H1 (cell line): ENCODE data around the gene MYL2.

Experiments used
- CEBPB ChIP-seq: IDR thresholded peaks from 2 replicates; pipeline ENCODE4 v1.6.1; 2012; ENCODE audit warnings: low read depth, low read length
- EGR1 ChIP-seq: IDR thresholded peaks from 2 replicates; pipeline ENCODE4 v1.6.1; 2011; ENCODE audit warnings: low read depth, low read length, borderline replicate concordance
- EZH2 ChIP-seq: fragments of 200-600 bp; sonication (generic); IDR thresholded peaks from 2 replicates; pipeline ENCODE4 v1.7.1; 2012; ENCODE audit warnings: low read depth, mild to moderate bottlenecking, moderate library complexity, low read length, inconsistent platforms; ENCODE audit not compliant: severe bottlenecking
- GABPA ChIP-seq: IDR thresholded peaks from 2 replicates; pipeline ENCODE4 v1.6.1; 2011; ENCODE audit warnings: mild to moderate bottlenecking, low read length, moderate library complexity, borderline replicate concordance; ENCODE audit not compliant: insufficient read depth
- HDAC2 ChIP-seq, 2 experiments: fragments of 300-600 bp in 1 of 2; sonication (generic) in 1 of 2; IDR thresholded peaks; 2 replicates each; pipeline ENCODE4 v1.6.1; 2011 to 2012; ENCODE audit warnings: low read depth in 2 of 2, low read length in 2 of 2, mild to moderate bottlenecking in 2 of 2, moderate library complexity in 2 of 2, borderline replicate concordance in 1 of 2, inconsistent platforms in 1 of 2
- JUND ChIP-seq: IDR thresholded peaks from 2 replicates; pipeline ENCODE4 v1.6.1; 2011; ENCODE audit warnings: mild to moderate bottlenecking, improper control_type of control experiment, low read length
- POLR2A ChIP-seq, 2 experiments: IDR thresholded peaks; 1 replicate in 1 of 2; 2 replicates in 1 of 2; pipeline ENCODE4 v1.6.1; 2011; ENCODE audit warnings: low read depth in 2 of 2, low read length in 2 of 2, mild to moderate bottlenecking in 2 of 2; ENCODE audit errors: control extremely low read depth in 1 of 2
- RAD21 ChIP-seq, 2 experiments: IDR thresholded peaks in 1 of 2; conservative IDR thresholded peaks in 1 of 2; 2 replicates each; pipeline ENCODE4 v1.6.1; 2011; ENCODE audit warnings: low read depth in 2 of 2, low read length in 2 of 2, improper control_type of control experiment in 1 of 2, inconsistent platforms in 1 of 2, mild to moderate bottlenecking in 1 of 2, moderate library complexity in 1 of 2
- SIN3A ChIP-seq, 2 experiments: IDR thresholded peaks in 1 of 2; conservative IDR thresholded peaks in 1 of 2; 2 replicates each; pipeline ENCODE4 v1.6.1; 2011 to 2012; ENCODE audit warnings: low read length in 2 of 2, improper control_type of control experiment in 1 of 2, low read depth in 1 of 2, mild to moderate bottlenecking in 1 of 2
- SP1 ChIP-seq: IDR thresholded peaks from 2 replicates; pipeline ENCODE4 v1.6.1; 2011; ENCODE audit warnings: low read depth, low read length
- TAF1 ChIP-seq: IDR thresholded peaks from 2 replicates; pipeline ENCODE4 v1.6.1; 2011; ENCODE audit warnings: mild to moderate bottlenecking, low read depth, low read length
- YY1 ChIP-seq: IDR thresholded peaks from 2 replicates; pipeline ENCODE4 v1.6.1; 2011; ENCODE audit warnings: low read depth, mild to moderate bottlenecking, low read length
- TF ChIP-seq, protein P1 (sequence below), 3 experiments: IDR thresholded peaks; 1 replicate in 2 of 3; 2 replicates in 1 of 3; pipeline versions ENCODE4 v1.5.1 to v1.6.1; 2011; ENCODE audit warnings: low read length in 3 of 3, mild to moderate bottlenecking in 3 of 3, inconsistent platforms in 2 of 3, low read depth in 1 of 3, moderate library complexity in 1 of 3; ENCODE audit not compliant: insufficient read depth in 1 of 3; ENCODE audit errors: control extremely low read depth in 1 of 3
- TF ChIP-seq, protein P2 (sequence below): IDR thresholded peaks from 2 replicates; pipeline ENCODE4 v1.6.1; 2011; ENCODE audit warnings: low read depth, mild to moderate bottlenecking, low read length; ENCODE audit not compliant: insufficient read depth

DNA sequence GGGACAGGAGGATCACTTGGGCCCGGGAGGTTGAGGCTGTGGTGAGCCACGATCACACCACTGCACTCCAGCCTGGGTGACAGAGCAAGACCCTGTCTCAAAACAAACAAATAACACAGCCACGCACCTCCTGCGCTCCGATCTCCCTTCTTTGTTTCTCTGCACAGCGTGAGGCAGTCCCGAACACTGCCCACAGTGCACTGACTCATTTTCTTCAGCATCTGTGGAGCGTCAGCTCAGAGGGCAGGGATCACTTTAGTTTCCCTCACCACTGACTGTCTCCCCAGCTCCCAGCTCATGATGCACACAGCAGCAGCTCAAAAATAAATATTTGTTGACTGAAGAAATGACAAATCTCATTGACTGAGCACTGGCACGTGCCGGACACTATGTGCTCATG is 883 bp upstream of the MYL2 start:
- TF ChIP-seq, protein P1, sequence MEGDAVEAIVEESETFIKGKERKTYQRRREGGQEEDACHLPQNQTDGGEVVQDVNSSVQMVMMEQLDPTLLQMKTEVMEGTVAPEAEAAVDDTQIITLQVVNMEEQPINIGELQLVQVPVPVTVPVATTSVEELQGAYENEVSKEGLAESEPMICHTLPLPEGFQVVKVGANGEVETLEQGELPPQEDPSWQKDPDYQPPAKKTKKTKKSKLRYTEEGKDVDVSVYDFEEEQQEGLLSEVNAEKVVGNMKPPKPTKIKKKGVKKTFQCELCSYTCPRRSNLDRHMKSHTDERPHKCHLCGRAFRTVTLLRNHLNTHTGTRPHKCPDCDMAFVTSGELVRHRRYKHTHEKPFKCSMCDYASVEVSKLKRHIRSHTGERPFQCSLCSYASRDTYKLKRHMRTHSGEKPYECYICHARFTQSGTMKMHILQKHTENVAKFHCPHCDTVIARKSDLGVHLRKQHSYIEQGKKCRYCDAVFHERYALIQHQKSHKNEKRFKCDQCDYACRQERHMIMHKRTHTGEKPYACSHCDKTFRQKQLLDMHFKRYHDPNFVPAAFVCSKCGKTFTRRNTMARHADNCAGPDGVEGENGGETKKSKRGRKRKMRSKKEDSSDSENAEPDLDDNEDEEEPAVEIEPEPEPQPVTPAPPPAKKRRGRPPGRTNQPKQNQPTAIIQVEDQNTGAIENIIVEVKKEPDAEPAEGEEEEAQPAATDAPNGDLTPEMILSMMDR (IDR thresholded peaks at IDR 0.05; ENCODE audit: control extremely low read depth in 1 of 3, insufficient read depth in 1 of 3, low read depth in 1 of 3, low read length in 3 of 3) = no peak
- TF ChIP-seq SIN3A (conservative IDR thresholded peaks at IDR 0.05 in 1 of 2, IDR thresholded peaks at IDR 0.05 in 1 of 2; ENCODE audit: low read depth in 1 of 2, low read length in 2 of 2) (no peak), EZH2 (no peak), TAF1 (no peak), EGR1 (no peak), RAD21 (IDR thresholded peaks at IDR 0.05 in 1 of 2, conservative IDR thresholded peaks at IDR 0.05 in 1 of 2; ENCODE audit: low read depth in 2 of 2, low read length in 2 of 2) (no peak), HDAC2 (IDR thresholded peaks at IDR 0.05; ENCODE audit: borderline replicate concordance in 1 of 2, low read depth in 2 of 2, low read length in 2 of 2) (no peak), JUND (no peak), POLR2A (IDR thresholded peaks at IDR 0.05; ENCODE audit: control extremely low read depth in 1 of 2, low read depth in 2 of 2, low read length in 2 of 2) (no peak), CEBPB (no peak), YY1 (no peak), GABPA (no peak), SP1 (no peak)
- TF ChIP-seq, protein P2, sequence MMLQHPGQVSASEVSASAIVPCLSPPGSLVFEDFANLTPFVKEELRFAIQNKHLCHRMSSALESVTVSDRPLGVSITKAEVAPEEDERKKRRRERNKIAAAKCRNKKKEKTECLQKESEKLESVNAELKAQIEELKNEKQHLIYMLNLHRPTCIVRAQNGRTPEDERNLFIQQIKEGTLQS = no peak
